ENCODE measurements around the gene NFE2L3.
A peak's percentile ranks its signal among the peaks of the same experiment; 100 is the strongest.
"Not testable (repeated sequence)": the region's sequence is repeated elsewhere in the genome, so short reads cannot be mapped to it uniquely, and the experiment has no call there.

Gene NFE2L3

GRCh38 chr7:26151953-26152781, at the start of gene NFE2L3:
Gene NFE2L3, plus strand, starts transcription at chr7:26152198. Its CDS starts 301 bp downstream, at chr7:26152499.
- peak; percentile 44 to 88 (median 73) for DNase-seq
- intact Hi-C loops (cut with DNase I), result no loop called here

- no peak for DNase-seq
- intact Hi-C loops (cut with DNase I), result no loop called here
Measured at GRCh38 chr7:26103596-26103995, 48.4 kb upstream of the NFE2L3 start.

GRCh38 chr7:26105236-26105635, 46.8 kb upstream of the NFE2L3 start:
- no peak for DNase-seq
- intact Hi-C loops (cut with DNase I), result no loop called here

- intact Hi-C loops (cut with DNase I), result no loop called here
- no peak for DNase-seq
Measured at GRCh38 chr7:26105931-26106330, 46.1 kb upstream of the NFE2L3 start.

- DNase-seq, result no peak
- intact Hi-C loops (cut with DNase I), result no loop called here
Measured at GRCh38 chr7:26112203-26112740, 39.7 kb upstream of the NFE2L3 start.

GRCh38 chr7:26115650-26116049, 36.3 kb upstream of the NFE2L3 start:
- intact Hi-C loops (cut with DNase I), result no loop called here
- no peak for DNase-seq

GRCh38 chr7:26117142-26117807, 34.7 kb upstream of the NFE2L3 start:
- intact Hi-C loops (cut with DNase I), result no loop called here
- no peak for DNase-seq

- no peak for DNase-seq
- intact Hi-C loops (cut with DNase I), result no loop called here
Measured at GRCh38 chr7:26117970-26118369, 34.0 kb upstream of the NFE2L3 start.

- intact Hi-C loops (cut with DNase I), result no loop called here
- no peak for DNase-seq
Measured at GRCh38 chr7:26122745-26123144, 29.3 kb upstream of the NFE2L3 start.

- intact Hi-C loops (cut with DNase I), result not testable (repeated sequence)
Measured at GRCh38 chr7:26124775-26125174, 27.2 kb upstream of the NFE2L3 start.

GRCh38 chr7:26127411-26127810, 24.6 kb upstream of the NFE2L3 start:
- intact Hi-C loops (cut with DNase I), result no loop called here
- DNase-seq, result peak in 28 of 42 donors; percentile 7 to 62 (median 28)

More at GRCh38 chr7:26124775-26125174, 27.2 kb upstream of the NFE2L3 start:
- not testable (repeated sequence) for DNase-seq

GRCh38 chr7:26131056-26131589, 20.9 kb upstream of the NFE2L3 start:
- intact Hi-C loops (cut with DNase I), result no loop called here
- DNase-seq, result no peak

GRCh38 chr7:26135076-26135475, 16.9 kb upstream of the NFE2L3 start:
- DNase-seq, result no peak

GRCh38 chr7:26135551-26135950, 16.4 kb upstream of the NFE2L3 start:
- DNase-seq, result no peak

More at GRCh38 chr7:26135076-26135475, 16.9 kb upstream of the NFE2L3 start:
- intact Hi-C loops (cut with DNase I), result no loop called here

GRCh38 chr7:26136831-26137230, 15.2 kb upstream of the NFE2L3 start:
- intact Hi-C loops (cut with DNase I), result no loop called here
- DNase-seq, result no peak

More at GRCh38 chr7:26135551-26135950, 16.4 kb upstream of the NFE2L3 start:
- intact Hi-C loops (cut with DNase I), result no loop called here

GRCh38 chr7:26140380-26140779, 11.6 kb upstream of the NFE2L3 start:
- no peak for DNase-seq
- intact Hi-C loops (cut with DNase I), result no loop called here

GRCh38 chr7:26141077-26141476, 10.9 kb upstream of the NFE2L3 start:
- intact Hi-C loops (cut with DNase I), result no loop called here
- no peak for DNase-seq

- intact Hi-C loops (cut with DNase I), result no loop called here
Measured at GRCh38 chr7:26143298-26144048, 8.5 kb upstream of the NFE2L3 start.

More at GRCh38 chr7:26143298-26144048, 8.5 kb upstream of the NFE2L3 start:
- no peak for DNase-seq
